ENCODE data around the gene PRMT1.

Gene PRMT1

GRCh38 chr19:49672131-49672919 is 4.7 kb upstream of the PRMT1 start:
- DNase-seq: peak; percentile 44

- peak; percentile 81 for DNase-seq
Observed at GRCh38 chr19:49676136-49676783, 811 bp upstream of the PRMT1 start.

DNA sequence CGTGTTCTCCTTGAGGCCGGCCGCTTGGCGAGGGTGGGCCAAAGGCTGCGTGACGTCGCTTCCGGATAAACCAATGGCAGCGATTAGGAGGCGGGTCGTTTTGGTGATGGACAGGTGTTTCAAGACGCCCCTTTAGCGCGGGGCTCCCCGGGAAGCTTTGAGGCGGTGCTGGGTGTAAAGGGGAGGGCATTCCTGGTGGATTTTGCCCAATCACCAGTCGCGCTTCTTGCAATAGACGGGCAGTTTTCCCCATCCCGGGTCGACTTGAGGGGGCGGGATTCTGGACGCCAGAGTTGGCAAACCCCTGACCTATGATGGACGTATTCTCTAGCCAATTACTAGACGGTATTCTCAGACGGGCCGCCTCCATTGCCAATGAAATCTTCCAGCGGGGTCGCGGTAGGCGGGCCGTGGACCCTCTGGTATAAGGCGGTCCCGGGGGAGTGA is 264 bp upstream of the PRMT1 start:
- peak; percentile 100 for DNase-seq

DNA sequence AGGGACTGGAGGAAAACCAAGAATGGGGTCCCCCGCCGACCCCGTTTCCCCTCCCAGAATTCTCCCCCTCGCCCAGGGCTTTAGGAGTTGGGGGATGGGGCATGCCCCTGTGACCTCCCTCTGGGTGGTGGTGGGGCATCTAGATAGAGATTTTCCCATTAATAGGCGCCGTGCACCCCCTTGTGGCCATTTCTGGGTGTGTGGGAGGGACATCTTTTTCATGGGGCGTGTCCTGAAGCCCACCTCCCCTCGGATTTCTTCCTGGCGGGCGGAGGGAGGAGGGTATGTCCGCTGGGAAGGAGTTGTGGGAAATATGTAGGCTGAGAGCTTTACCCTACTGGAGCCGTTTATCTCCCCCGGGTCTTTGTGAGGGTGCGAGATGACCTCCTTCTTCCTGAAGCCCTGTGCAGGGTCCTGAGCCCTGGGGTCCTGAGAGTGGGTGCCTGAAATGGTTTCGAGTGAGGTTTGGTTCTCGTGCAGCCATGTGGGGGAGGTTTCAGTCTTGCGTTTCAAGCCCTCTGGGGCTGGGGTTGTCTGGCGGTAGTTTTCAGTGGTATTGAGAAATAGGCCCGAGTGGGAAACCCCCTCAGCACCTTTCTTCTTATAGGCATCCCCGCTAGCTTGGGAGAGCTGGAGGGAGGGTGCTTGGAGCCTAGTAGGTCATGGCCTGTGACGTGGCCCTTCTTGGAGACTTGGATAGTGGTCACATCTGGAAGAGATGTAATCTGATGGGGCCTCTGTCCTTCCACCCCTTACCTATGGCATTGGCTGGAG is 1.0 kb downstream of the PRMT1 start:
- no peak for DNase-seq

GRCh38 chr19:49678985-49679770 is 2.1 kb downstream of the PRMT1 start:
- no peak for DNase-seq

GRCh38 chr19:49679771-49680413 is 2.8 kb downstream of the PRMT1 start:
- no peak for DNase-seq

GRCh38 chr19:49680421-49681351 is 3.6 kb downstream of the PRMT1 start:
- peak; percentile 49 for DNase-seq

DNA sequence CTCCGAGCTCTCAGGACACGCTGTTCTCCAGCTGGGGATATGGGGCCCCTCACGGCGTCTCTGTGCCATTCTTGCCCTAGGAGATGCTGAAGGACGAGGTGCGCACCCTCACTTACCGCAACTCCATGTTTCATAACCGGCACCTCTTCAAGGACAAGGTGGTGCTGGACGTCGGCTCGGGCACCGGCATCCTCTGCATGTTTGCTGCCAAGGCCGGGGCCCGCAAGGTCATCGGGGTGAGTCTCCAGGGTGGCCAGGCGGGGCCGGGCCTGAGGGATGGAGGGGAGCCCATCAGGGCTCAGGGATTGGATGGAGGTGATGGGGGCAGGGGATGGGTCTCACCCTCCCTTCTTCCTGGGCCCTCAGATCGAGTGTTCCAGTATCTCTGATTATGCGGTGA is 4.8 kb downstream of the PRMT1 start:
- DNase-seq: no peak

GRCh38 chr19:49682274-49682673 is 5.2 kb downstream of the PRMT1 start:
- DNase-seq: no peak

DNA sequence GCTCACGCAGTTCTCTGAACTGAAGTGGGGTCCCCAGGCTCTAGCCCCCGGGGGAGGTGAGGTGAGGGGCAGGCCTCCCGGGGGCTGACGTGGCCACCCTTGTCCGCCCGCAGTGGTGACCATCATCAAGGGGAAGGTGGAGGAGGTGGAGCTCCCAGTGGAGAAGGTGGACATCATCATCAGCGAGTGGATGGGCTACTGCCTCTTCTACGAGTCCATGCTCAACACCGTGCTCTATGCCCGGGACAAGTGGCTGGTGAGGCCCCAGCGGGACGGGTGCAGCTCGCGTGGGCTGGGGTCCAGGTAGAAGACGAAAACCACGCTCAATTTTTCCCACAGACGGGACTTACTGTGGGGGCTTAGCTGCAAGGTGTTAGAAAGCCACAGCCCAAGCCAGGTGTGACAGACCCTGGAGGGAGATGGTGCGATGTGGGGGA is 6.8 kb downstream of the PRMT1 start:
- no peak for DNase-seq

- DNase-seq: no peak
Observed at GRCh38 chr19:49684251-49684982, 7.3 kb downstream of the PRMT1 start.

DNA sequence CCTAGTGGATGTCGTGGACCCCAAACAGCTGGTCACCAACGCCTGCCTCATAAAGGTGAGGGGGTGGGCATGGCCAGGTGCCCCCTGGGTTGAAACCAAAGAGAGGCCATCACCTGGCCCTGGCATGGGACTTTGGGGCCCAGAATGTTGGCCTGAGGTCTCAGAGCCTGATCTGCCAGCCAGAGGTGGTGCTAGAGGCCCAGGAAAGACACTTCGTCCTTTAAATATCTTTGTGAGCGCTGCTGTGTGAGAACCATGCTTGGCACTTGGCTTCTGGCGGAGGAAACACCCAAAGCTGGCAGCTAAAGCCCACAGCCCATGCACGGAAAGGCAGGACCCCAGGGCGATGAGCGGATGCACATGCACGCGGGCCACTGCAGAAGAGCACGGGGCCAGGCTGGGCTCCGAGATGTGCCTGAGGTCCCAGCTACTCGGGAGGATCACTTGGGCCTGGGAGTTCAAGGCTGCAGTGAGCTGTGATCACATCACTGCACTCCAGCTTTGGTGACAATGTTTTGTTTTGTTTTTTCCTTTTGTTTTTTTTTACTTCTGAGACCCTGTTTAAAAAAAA is 8.0 kb downstream of the PRMT1 start:
- DNase-seq: no peak

- no peak for DNase-seq
Observed at GRCh38 chr19:49685845-49686332, 8.8 kb downstream of the PRMT1 start.

- no peak for DNase-seq
Observed at GRCh38 chr19:49686503-49687088, 9.5 kb downstream of the PRMT1 start.

GRCh38 chr19:49687150-49687549 is 10.1 kb downstream of the PRMT1 start:
- DNase-seq: no peak

DNA sequence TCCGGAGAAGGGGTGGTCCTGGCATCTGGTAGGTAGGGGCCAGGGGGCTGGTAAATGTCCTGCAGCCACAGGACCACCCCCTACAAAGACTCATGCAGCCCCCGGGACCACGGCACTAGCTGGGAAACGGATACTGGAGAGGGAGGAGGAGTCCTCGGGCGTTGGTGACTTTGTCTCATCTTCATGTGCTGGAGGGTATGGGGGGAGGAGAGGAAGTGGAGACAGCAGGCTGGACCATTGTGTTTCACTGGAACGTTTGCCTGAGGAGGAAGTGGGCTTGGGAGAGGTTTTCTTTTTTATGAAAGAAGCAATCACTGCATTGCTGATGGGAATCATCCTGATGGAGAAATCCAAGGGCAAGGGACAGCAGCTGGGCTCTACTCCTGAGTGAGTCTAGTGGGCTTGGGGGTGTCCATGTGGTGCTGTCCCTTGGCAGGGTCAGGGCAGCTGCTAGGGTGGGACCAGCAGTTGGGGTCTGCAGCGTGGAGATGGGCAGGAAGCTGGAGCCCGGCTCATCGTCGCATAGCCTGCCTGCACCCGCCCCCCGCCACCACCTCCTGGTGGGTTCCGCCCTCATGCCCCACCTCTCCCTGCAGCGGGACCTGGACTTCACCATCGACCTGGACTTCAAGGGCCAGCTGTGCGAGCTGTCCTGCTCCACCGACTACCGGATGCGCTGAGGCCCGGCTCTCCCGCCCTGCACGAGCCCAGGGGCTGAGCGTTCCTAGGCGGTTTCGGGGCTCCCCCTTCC is 10.7 kb downstream of the PRMT1 start:
- no peak for DNase-seq

- no peak for DNase-seq
Observed at GRCh38 chr19:49688531-49689132, 11.6 kb downstream of the PRMT1 start.

Data from amniotic stem cell (primary cell).